Measurements from ENCODE around the gene SHANK1. TPM values are rescaled to one million over a fixed set of nuclear protein-coding genes. Genes with fewer than 3 reads are reported as not detected.
"Not testable (repeated sequence)": the region's sequence is repeated elsewhere in the genome, so short reads cannot be mapped to it uniquely, and the experiment has no call there.

Gene SHANK1
- total and polyA plus RNA-seq, 2 of the 13 experiments (the other 11 are each of a cell fraction or from before 2014, with no cell fraction given): not detected

DNA sequence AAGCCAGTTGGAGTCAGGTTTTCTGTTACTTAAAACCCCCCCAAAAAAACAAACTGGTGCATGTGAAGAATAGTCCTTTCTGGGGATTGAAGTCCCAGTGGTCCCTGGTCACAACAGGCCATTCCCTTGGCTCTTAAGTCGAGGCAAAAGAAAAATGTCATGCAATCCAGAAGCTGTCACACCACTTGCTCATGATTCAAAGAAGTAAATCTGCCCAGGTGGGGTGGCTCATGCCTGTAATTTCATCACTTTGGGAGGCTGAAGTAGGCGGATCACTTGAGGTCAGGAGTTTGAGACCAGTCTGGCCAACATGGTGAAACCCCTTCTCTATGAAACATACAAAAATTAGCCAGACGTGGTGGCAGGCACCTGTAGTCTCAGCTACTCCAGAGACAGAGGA, 41.9 kb upstream of the SHANK1 start:
- H3K4me3 ChIP-seq (replicated peaks in 1 of 3; ENCODE audit: insufficient read depth in 1 of 3, low read depth in 2 of 3, low read length in 3 of 3); POLR2A ChIA-PET; DNase-seq (ENCODE audit: low spot score); H2AFZ ChIP-seq (ENCODE audit: low read length); intact Hi-C loops (cut with micrococcal nuclease; ENCODE audit: unreplicated experiment); H3K9me3 ChIP-seq (ENCODE audit: low read length); FAIRE-seq; in situ Hi-C loops (cut with HindIII; ENCODE audit: extremely low pct_ligation_motif_present, low pct_unique_long_range_greater_than_20kb); H4K20me1 ChIP-seq (ENCODE audit: insufficient read depth, low read length); CTCF ChIA-PET (ENCODE audit: low intra/inter-chr PET ratio, low total read pairs); H3K4me2 ChIP-seq (ENCODE audit: low read depth, low read length); H3K36me3 ChIP-seq (replicated peaks in 1 of 2; ENCODE audit: control insufficient read depth in 1 of 2, insufficient read depth in 2 of 2, low read length in 2 of 2); ATAC-seq; H3K4me1 ChIP-seq (ENCODE audit: insufficient read depth, low read length); H3K79me2 ChIP-seq (ENCODE audit: insufficient read depth, low read length); H3K27ac ChIP-seq (ENCODE audit: extremely low read length, insufficient read depth, low read length); H3K27me3 ChIP-seq (ENCODE audit: control insufficient read depth in 1 of 2, insufficient read depth in 2 of 2, low read length in 2 of 2); H3K9ac ChIP-seq (ENCODE audit: insufficient read depth, low read depth, low read length); BruUV-seq (replicated peaks): not testable (repeated sequence)
- WGBS (ENCODE audit: low lambda C conversion rate): 0% methylated on average over 3 of the region's 3 CpGs

DNA sequence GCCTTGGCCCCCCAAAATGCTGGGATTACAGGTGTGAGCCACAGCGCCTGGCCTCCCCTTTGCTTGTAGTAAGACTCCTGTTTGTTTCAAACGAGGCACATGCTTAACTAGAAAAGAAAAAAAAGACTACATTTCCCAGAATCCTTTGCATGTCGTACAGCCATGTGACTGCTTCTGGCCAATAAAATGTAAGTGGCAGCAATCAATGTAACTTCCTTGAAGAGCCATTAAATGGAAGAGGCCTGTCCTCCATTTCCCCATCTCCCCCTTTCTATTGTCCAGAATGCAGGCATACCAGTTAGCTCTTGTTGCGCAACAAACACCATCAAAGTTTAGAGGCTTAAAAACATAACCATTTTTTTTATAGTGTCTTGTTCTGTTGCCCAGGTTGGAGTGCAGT, 40.3 kb upstream of the SHANK1 start:
- no peak for ATAC-seq
- TF ChIP-seq KLF16 (CRISPR knock-in tag; IDR thresholded peaks at IDR 0.05) (no peak), ZNF713 (CRISPR knock-in tag; IDR thresholded peaks at IDR 0.05) (no peak), ARID2 (CRISPR knock-in tag; IDR thresholded peaks at IDR 0.05; ENCODE audit: borderline replicate concordance) (no peak), ZNF317 (CRISPR knock-in tag; IDR thresholded peaks at IDR 0.05) (no peak), HNRNPLL (IDR thresholded peaks at IDR 0.05; ENCODE audit: low read depth, low read length, poor library complexity, severe bottlenecking) (no peak), THAP11 (CRISPR knock-in tag; IDR thresholded peaks at IDR 0.05) (peak; percentile 91), ZFP37 (CRISPR knock-in tag; IDR thresholded peaks at IDR 0.05; ENCODE audit: borderline replicate concordance) (no peak), NFYB (CRISPR knock-in tag; IDR thresholded peaks at IDR 0.05) (peak; percentile 85), NFYC (CRISPR knock-in tag; IDR thresholded peaks at IDR 0.05) (peak; percentile 76), ZNF383 (CRISPR knock-in tag; IDR thresholded peaks at IDR 0.05; ENCODE audit: borderline replicate concordance) (no peak), POLR2A (IDR thresholded peaks at IDR 0.05; ENCODE audit: insufficient read depth in 1 of 2, low read depth in 2 of 2, low read length in 2 of 2) (no peak), PAWR (CRISPR knock-in tag; IDR thresholded peaks at IDR 0.05; ENCODE audit: borderline replicate concordance) (no peak)
- TF ChIP-seq, protein P1, sequence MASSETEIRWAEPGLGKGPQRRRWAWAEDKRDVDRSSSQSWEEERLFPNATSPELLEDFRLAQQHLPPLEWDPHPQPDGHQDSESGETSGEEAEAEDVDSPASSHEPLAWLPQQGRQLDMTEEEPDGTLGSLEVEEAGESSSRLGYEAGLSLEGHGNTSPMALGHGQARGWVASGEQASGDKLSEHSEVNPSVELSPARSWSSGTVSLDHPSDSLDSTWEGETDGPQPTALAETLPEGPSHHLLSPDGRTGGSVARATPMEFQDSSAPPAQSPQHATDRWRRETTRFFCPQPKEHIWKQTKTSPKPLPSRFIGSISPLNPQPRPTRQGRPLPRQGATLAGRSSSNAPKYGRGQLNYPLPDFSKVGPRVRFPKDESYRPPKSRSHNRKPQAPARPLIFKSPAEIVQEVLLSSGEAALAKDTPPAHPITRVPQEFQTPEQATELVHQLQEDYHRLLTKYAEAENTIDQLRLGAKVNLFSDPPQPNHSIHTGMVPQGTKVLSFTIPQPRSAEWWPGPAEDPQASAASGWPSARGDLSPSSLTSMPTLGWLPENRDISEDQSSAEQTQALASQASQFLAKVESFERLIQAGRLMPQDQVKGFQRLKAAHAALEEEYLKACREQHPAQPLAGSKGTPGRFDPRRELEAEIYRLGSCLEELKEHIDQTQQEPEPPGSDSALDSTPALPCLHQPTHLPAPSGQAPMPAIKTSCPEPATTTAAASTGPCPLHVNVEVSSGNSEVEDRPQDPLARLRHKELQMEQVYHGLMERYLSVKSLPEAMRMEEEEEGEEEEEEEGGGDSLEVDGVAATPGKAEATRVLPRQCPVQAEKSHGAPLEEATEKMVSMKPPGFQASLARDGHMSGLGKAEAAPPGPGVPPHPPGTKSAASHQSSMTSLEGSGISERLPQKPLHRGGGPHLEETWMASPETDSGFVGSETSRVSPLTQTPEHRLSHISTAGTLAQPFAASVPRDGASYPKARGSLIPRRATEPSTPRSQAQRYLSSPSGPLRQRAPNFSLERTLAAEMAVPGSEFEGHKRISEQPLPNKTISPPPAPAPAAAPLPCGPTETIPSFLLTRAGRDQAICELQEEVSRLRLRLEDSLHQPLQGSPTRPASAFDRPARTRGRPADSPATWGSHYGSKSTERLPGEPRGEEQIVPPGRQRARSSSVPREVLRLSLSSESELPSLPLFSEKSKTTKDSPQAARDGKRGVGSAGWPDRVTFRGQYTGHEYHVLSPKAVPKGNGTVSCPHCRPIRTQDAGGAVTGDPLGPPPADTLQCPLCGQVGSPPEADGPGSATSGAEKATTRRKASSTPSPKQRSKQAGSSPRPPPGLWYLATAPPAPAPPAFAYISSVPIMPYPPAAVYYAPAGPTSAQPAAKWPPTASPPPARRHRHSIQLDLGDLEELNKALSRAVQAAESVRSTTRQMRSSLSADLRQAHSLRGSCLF (CRISPR knock-in tag; IDR thresholded peaks at IDR 0.05; ENCODE audit: borderline replicate concordance): no peak

More for the DNA sequence above, 40.3 kb upstream of the SHANK1 start:
- Histone ChIP-seq H3K79me2 (ENCODE audit: insufficient read depth, low read length) (no peaks in the 10 kb centered on the region), H3K27me3 (ENCODE audit: control insufficient read depth in 1 of 2, insufficient read depth in 2 of 2, low read length in 2 of 2) (no peaks in the 10 kb centered on the region; a peak in 1 of 5 replicates), H3K36me3 (replicated peaks in 1 of 2; ENCODE audit: control insufficient read depth in 1 of 2, insufficient read depth in 2 of 2, low read length in 2 of 2) (no peaks in the 10 kb centered on the region), H4K20me1 (ENCODE audit: insufficient read depth, low read length) (no peaks in the 10 kb centered on the region), H2AFZ (ENCODE audit: low read length) (no peak overlapping the region), H3K9ac (ENCODE audit: insufficient read depth, low read depth, low read length) (no peak overlapping the region), H3K4me1 (ENCODE audit: insufficient read depth, low read length) (no peaks in the 10 kb centered on the region), H3K4me3 (replicated peaks in 1 of 3; ENCODE audit: insufficient read depth in 1 of 3, low read depth in 2 of 3, low read length in 3 of 3) (no peak overlapping the region), H3K9me3 (ENCODE audit: low read length) (no peaks in the 10 kb centered on the region), H3K4me2 (ENCODE audit: low read depth, low read length) (no peak overlapping the region), H3K27ac (ENCODE audit: extremely low read length, insufficient read depth, low read length) (no peak overlapping the region)
- intact Hi-C loops (cut with micrococcal nuclease; ENCODE audit: unreplicated experiment): no loop called here
- ChIA-PET POLR2A (no interaction called here), CTCF (ENCODE audit: low intra/inter-chr PET ratio, low total read pairs) (no interaction called here)
- in situ Hi-C loops (cut with HindIII; ENCODE audit: extremely low pct_ligation_motif_present, low pct_unique_long_range_greater_than_20kb): no loop called here
- DNase-seq (ENCODE audit: low spot score) (peak; percentile 13), FAIRE-seq (no peak)
- BruUV-seq (replicated peaks): no TSS peak
- 35% methylated on average over 4 of the region's 4 CpGs for WGBS (ENCODE audit: low lambda C conversion rate)

All from HepG2 (cell line).